Measurements from ENCODE around the gene MZT2B.
"Not testable (repeated sequence)": the region's sequence is repeated elsewhere in the genome, so short reads cannot be mapped to it uniquely, and the experiment has no call there.

DNA sequence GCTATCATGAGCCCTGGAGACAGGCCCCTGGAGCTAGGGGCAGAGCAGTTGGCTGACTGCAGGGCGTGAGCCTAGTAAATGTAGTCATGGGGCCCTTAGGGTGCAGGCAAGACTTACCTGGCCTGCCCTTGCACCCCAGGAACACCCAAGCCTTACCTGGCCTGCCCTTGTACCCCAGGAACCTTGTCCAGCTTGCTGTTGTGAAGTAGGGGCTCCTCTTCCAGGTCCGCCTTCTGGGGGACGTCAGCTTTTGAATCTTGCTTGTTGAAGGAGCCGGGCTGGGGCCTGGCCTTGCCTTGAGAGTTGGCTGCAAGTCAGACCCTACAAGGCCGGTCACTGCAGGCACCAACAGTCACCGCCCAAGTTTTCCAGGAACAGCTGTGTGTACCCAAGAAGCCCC, 41.1 kb upstream of the MZT2B start:
- not testable (repeated sequence) for TF ChIP-seq POLR2AphosphoS5 (IDR thresholded peaks at IDR 0.05; ENCODE audit: low read depth, low read length); SUZ12 (IDR thresholded peaks at IDR 0.05; ENCODE audit: low read length); TCF12 (IDR thresholded peaks at IDR 0.05; ENCODE audit: low read depth, low read length); PHF8 (conservative IDR thresholded peaks at IDR 0.05; ENCODE audit: low read depth, low read length)
- TF ChIP-seq, protein P1, sequence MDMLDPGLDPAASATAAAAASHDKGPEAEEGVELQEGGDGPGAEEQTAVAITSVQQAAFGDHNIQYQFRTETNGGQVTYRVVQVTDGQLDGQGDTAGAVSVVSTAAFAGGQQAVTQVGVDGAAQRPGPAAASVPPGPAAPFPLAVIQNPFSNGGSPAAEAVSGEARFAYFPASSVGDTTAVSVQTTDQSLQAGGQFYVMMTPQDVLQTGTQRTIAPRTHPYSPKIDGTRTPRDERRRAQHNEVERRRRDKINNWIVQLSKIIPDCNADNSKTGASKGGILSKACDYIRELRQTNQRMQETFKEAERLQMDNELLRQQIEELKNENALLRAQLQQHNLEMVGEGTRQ (IDR thresholded peaks at IDR 0.05; ENCODE audit: low read length) = not testable (repeated sequence)
- TF ChIP-seq, protein P2, sequence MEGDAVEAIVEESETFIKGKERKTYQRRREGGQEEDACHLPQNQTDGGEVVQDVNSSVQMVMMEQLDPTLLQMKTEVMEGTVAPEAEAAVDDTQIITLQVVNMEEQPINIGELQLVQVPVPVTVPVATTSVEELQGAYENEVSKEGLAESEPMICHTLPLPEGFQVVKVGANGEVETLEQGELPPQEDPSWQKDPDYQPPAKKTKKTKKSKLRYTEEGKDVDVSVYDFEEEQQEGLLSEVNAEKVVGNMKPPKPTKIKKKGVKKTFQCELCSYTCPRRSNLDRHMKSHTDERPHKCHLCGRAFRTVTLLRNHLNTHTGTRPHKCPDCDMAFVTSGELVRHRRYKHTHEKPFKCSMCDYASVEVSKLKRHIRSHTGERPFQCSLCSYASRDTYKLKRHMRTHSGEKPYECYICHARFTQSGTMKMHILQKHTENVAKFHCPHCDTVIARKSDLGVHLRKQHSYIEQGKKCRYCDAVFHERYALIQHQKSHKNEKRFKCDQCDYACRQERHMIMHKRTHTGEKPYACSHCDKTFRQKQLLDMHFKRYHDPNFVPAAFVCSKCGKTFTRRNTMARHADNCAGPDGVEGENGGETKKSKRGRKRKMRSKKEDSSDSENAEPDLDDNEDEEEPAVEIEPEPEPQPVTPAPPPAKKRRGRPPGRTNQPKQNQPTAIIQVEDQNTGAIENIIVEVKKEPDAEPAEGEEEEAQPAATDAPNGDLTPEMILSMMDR (IDR thresholded peaks at IDR 0.05; ENCODE audit: control extremely low read depth in 1 of 3, insufficient read depth in 1 of 3, low read depth in 1 of 3, low read length in 3 of 3) = not testable (repeated sequence)

All from H1 (cell line).